ENCODE results near the gene ALDH2. TPM values are rescaled to one million over a fixed set of nuclear protein-coding genes. Genes with fewer than 3 reads are reported as not detected.

ALDH2 gene
- total and polyA plus RNA-seq, 11 donors: 135 to 303 (median 248) TPM

GRCh38 chr12:111768159-111768895 is 1.6 kb downstream of the ALDH2 start:
- Histone ChIP-seq H3K27ac (peak overlapping the region in 3 of 12 donors; percentile 86 to 91 (median 87)), H3K4me3 (peak overlapping the region in 10 of 12 donors; percentile 70 to 93 (median 86)), H3K36me3 (peaks cover 0 to 3% (median 0%) of the 10 kb centered on the region in 9 donors), H3K4me1 (peaks cover 0 to 43% (median 19%) of the 10 kb centered on the region in 12 donors), H3K27me3 (no peaks in the 10 kb centered on the region), H3K9me3 (no peaks in the 10 kb centered on the region)
- DNase-seq (no peak), ATAC-seq (no peak)
- 82 to 86% (median 84%) methylated on average over 9 of the region's 9 CpGs for WGBS, 4 donors
- intact Hi-C loops (cut with DNase I): no loop called here
- TF ChIP-seq CTCF (IDR thresholded peaks at IDR 0.05) (no peak), POLR2A (IDR thresholded peaks at IDR 0.05) (no peak)

- TF ChIP-seq CTCF (IDR thresholded peaks at IDR 0.05) (no peak), POLR2A (IDR thresholded peaks at IDR 0.05) (no peak)
- WGBS, 4 donors: 82 to 85% (median 84%) methylated on average over 8 of the region's 8 CpGs
- no peak for ATAC-seq
These were observed 2.9 kb downstream of the ALDH2 start for GRCh38 chr12:111769599-111769998.

GRCh38 chr12:111773801-111774551 is 7.2 kb downstream of the ALDH2 start:
- no peak for TF ChIP-seq CTCF (IDR thresholded peaks at IDR 0.05)
- no peak for TF ChIP-seq POLR2A (IDR thresholded peaks at IDR 0.05)
- H3K36me3 ChIP-seq: peaks cover 0 to 3% (median 0%) of the 10 kb centered on the region in 9 donors
- peaks cover 15 to 65% (median 47%) of the 10 kb centered on the region in 12 donors for H3K4me1 ChIP-seq
- 47 to 53% (median 51%) methylated on average over 16 to 17 of the region's 17 CpGs for WGBS, 4 donors
- DNase-seq: peak in 4 of 5 donors; percentile 53 to 79 (median 64)
- H3K9me3 ChIP-seq: no peaks in the 10 kb centered on the region
- H3K27me3 ChIP-seq: no peaks in the 10 kb centered on the region
- H3K4me3 ChIP-seq: peak overlapping the region in 4 of 12 donors; percentile 21 to 30 (median 24)
- intact Hi-C loops (cut with DNase I): no loop called here
- peak; percentile 30 to 70 (median 64) for ATAC-seq
- peak overlapping the region in 11 of 12 donors; percentile 72 to 97 (median 87) for H3K27ac ChIP-seq

More at GRCh38 chr12:111769599-111769998, 2.9 kb downstream of the ALDH2 start:
- no peak overlapping the region for H3K27ac ChIP-seq
- no peak for DNase-seq
- peaks cover under 1 to 55% (median 31%) of the 10 kb centered on the region in 12 donors for H3K4me1 ChIP-seq
- intact Hi-C loops (cut with DNase I): no loop called here
- no peak overlapping the region for H3K4me3 ChIP-seq
- peaks cover 0 to 3% (median 0%) of the 10 kb centered on the region in 9 donors for H3K36me3 ChIP-seq
- H3K9me3 ChIP-seq: no peaks in the 10 kb centered on the region
- no peaks in the 10 kb centered on the region for H3K27me3 ChIP-seq
